HEK293 (cell line): ENCODE data around the gene CXorf38.

Experiments used
- SALL2 ChIP-seq: fragments of 450-650 bp; formaldehyde crosslinking; IDR thresholded peaks from 2 replicates; pipeline ENCODE4 v1.5.0; 2017; ENCODE audit warnings: missing biosample characterization, mild to moderate bottlenecking, missing genetic modification characterization, borderline replicate concordance
- ZNF121 ChIP-seq: fragments of 450-650 bp; formaldehyde crosslinking; IDR thresholded peaks from 2 replicates; pipeline ENCODE4 v1.5.1; 2016; ENCODE audit warnings: missing biosample characterization, missing genetic modification characterization
- ZNF274 ChIP-seq, 2 experiments: fragments of 200-500 bp in 1 of 2; fragments of 450-650 bp in 1 of 2; sonication (Bioruptor generic) in 1 of 2; formaldehyde crosslinking in 1 of 2; IDR thresholded peaks; 2 replicates each; pipeline versions ENCODE4 v1.5.1 to v1.6.1; 2014 to 2016; ENCODE audit warnings: borderline replicate concordance in 1 of 2, inconsistent platforms in 1 of 2, low read length in 1 of 2, missing biosample characterization in 1 of 2, missing genetic modification characterization in 1 of 2
- ZNF639 ChIP-seq: fragments of 450-650 bp; formaldehyde crosslinking; IDR thresholded peaks from 2 replicates; pipeline ENCODE4 v1.5.1; 2016; ENCODE audit warnings: missing biosample characterization, missing genetic modification characterization
- TF ChIP-seq, protein P1 (sequence below): fragments of 450-650 bp; formaldehyde crosslinking; IDR thresholded peaks from 2 replicates; pipeline ENCODE4 v1.5.1; 2016; ENCODE audit warnings: missing biosample characterization, missing genetic modification characterization

DNA sequence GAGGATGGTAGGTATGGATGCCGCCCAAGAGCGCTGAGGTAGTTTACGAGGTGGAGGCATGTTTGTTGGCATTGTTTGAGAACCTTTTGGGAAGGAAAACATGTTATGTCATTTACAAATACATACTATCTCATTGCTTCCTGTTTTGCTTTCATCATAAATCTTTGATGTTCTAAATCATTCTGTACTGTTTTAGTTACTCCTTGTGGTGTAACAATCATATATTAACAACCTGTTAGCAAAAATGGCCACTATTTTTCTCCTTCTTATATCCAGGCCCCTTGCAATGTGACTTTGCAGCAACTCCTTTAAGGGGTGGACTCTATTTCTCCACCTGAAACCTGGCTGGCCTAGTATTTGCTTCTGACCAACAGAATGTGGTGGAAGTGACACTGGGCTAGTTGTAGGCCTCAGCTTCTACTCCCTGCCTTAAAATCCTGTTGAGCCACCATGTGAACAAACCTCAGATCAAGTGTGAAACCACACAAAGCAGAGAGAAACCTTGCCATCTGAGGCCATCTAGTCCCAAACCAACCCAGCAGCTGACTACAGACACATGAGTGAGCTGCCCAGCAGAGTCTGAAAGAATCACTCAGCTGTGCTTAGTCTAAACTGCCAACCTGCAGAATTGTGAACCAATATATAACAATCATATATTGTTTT is 15.8 kb upstream of the CXorf38 start:
- TF ChIP-seq ZNF121 (tag by site-specific recombination), result no peak
- TF ChIP-seq, protein P1, sequence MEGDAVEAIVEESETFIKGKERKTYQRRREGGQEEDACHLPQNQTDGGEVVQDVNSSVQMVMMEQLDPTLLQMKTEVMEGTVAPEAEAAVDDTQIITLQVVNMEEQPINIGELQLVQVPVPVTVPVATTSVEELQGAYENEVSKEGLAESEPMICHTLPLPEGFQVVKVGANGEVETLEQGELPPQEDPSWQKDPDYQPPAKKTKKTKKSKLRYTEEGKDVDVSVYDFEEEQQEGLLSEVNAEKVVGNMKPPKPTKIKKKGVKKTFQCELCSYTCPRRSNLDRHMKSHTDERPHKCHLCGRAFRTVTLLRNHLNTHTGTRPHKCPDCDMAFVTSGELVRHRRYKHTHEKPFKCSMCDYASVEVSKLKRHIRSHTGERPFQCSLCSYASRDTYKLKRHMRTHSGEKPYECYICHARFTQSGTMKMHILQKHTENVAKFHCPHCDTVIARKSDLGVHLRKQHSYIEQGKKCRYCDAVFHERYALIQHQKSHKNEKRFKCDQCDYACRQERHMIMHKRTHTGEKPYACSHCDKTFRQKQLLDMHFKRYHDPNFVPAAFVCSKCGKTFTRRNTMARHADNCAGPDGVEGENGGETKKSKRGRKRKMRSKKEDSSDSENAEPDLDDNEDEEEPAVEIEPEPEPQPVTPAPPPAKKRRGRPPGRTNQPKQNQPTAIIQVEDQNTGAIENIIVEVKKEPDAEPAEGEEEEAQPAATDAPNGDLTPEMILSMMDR (tag by site-specific recombination), result no peak
- no peak for TF ChIP-seq SALL2
- no peak for TF ChIP-seq ZNF639 (tag by site-specific recombination)
- TF ChIP-seq ZNF274 (IDR thresholded peaks at IDR 0.05; ENCODE audit: low read length), result no peak
- no peak for TF ChIP-seq ZNF274 (tag by site-specific recombination; IDR thresholded peaks at IDR 0.05; ENCODE audit: borderline replicate concordance)
